ENCODE measurements around the gene AKAP8.
A peak's percentile ranks its signal among the peaks of the same experiment; 100 is the strongest.

AKAP8 gene

GRCh38 chr19:15305582-15306334, 73.8 kb downstream of the AKAP8 start:
- peak overlapping the region; percentile 77 for H3K27ac ChIP-seq
- no peak for TF ChIP-seq CTCF (IDR thresholded peaks at IDR 0.05)
- TF ChIP-seq ZFX (IDR thresholded peaks at IDR 0.05; ENCODE audit: borderline replicate concordance), result no peak

- peak overlapping the region; percentile 77 for H3K27ac ChIP-seq
- TF ChIP-seq CTCF (IDR thresholded peaks at IDR 0.05), result no peak
- TF ChIP-seq ZFX (IDR thresholded peaks at IDR 0.05; ENCODE audit: borderline replicate concordance), result no peak
Observed at GRCh38 chr19:15304140-15304705, 75.4 kb downstream of the AKAP8 start.

Measured in 22Rv1 (cell line).